Measurements from ENCODE around the gene HTR1E.

GRCh38 chr6:87054143-87054833 is 117.0 kb downstream of the HTR1E start:
- no peak for TF ChIP-seq PATZ1 (CRISPR knock-in tag; IDR thresholded peaks at IDR 0.05; ENCODE audit: borderline replicate concordance)
- TF ChIP-seq BACH2 (CRISPR knock-in tag; IDR thresholded peaks at IDR 0.05; ENCODE audit: borderline replicate concordance), result no peak
- TF ChIP-seq CREB5 (CRISPR knock-in tag; IDR thresholded peaks at IDR 0.05; ENCODE audit: low read depth), result no peak
- TF ChIP-seq, protein P1, sequence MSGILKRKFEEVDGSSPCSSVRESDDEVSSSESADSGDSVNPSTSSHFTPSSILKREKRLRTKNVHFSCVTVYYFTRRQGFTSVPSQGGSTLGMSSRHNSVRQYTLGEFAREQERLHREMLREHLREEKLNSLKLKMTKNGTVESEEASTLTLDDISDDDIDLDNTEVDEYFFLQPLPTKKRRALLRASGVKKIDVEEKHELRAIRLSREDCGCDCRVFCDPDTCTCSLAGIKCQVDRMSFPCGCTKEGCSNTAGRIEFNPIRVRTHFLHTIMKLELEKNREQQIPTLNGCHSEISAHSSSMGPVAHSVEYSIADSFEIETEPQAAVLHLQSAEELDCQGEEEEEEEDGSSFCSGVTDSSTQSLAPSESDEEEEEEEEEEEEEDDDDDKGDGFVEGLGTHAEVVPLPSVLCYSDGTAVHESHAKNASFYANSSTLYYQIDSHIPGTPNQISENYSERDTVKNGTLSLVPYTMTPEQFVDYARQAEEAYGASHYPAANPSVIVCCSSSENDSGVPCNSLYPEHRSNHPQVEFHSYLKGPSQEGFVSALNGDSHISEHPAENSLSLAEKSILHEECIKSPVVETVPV (CRISPR knock-in tag; IDR thresholded peaks at IDR 0.05), result no peak
- no peak for TF ChIP-seq ARNTL (CRISPR knock-in tag; IDR thresholded peaks at IDR 0.05; ENCODE audit: borderline replicate concordance, low read depth)

All from SK-N-SH treated with all-trans-retinoic acid at 6 μM for 48 hours (cell line).